Thyroid gland (tissue), 4 donors: ENCODE data around the gene ELMO3. TPM values are rescaled to one million over a fixed set of nuclear protein-coding genes. Genes with fewer than 3 reads are reported as not detected.

Experiments used
- DNase-seq, 2 donors: peaks; one replicate each; pipeline ENCODE4 v3.0.0-alpha.2; 2019
- H3K27ac ChIP-seq, 3 donors: fragments of 200-600 bp; sonication (generic); 1 replicate in 2 of 3; 2 replicates in 1 of 3; pipeline ENCODE4 v1.5.1; 2016 to 2019; ENCODE audit warnings: mild to moderate bottlenecking in 1 of 3, moderate library complexity in 1 of 3
- H3K27me3 ChIP-seq: fragments of 200-600 bp; sonication (generic); one replicate; pipeline ENCODE4 v1.5.1; 2019
- H3K36me3 ChIP-seq, 2 donors: fragments of 200-600 bp; sonication (generic); one replicate each; pipeline ENCODE4 v1.5.1; 2016 to 2019
- H3K4me1 ChIP-seq, 2 donors: fragments of 200-600 bp; sonication (generic); one replicate each; pipeline ENCODE4 v1.5.1; 2017 to 2019
- H3K4me3 ChIP-seq, 3 donors: fragments of 200-600 bp; sonication (generic); replicated peaks in 1 of 3; 1 replicate in 2 of 3; 2 replicates in 1 of 3; pipeline ENCODE4 v1.5.1; 2016; ENCODE audit warnings: mild to moderate bottlenecking in 1 of 3
- H3K9me3 ChIP-seq: fragments of 200-600 bp; sonication (generic); one replicate; pipeline ENCODE4 v1.5.1; 2017
- CTCF ChIP-seq, 6 experiments: fragments of 200-600 bp in 3 of 6; fragments of 450-650 bp in 3 of 6; sonication (generic) in 3 of 6; IDR thresholded peaks; one replicate each; pipeline ENCODE4 v1.5.1; 2016 to 2019; ENCODE audit warnings: antibody characterized with exemption in 6 of 6, mild to moderate bottlenecking in 2 of 6, inconsistent platforms in 1 of 6, moderate library complexity in 1 of 6
- POLR2A ChIP-seq, 2 donors: fragments of 450-650 bp; IDR thresholded peaks; one replicate each; pipeline ENCODE4 v1.6.1; 2017; ENCODE audit warnings: antibody characterized with exemption in 2 of 2, mild to moderate bottlenecking in 2 of 2, moderate library complexity in 1 of 2
- whole genome bisulfite sequencing, 2 donors: methylation state at CpG; one replicate each; pipeline ENCODE4 v1.1.5; 2017; 5-methylcytosine and 5-hydroxymethylcytosine counted together
- intact Hi-C: fragments of 100-400 bp; cut with DNase I; formaldehyde crosslinking; loops from one replicate; pipeline ENCODE4 v1.15.1; 2023
- total RNA-seq, 4 donors: library from RNA; depleted of rRNA; stranded (reverse); fragments of >200 nt; gene quantifications; one replicate each; pipeline ENCODE4 v1.2.3, GENCODE V29; 2016

Gene ELMO3
- total RNA-seq, 4 donors from 2014 or later: 26.0 to 37.8 (median 30.0) TPM

DNA sequence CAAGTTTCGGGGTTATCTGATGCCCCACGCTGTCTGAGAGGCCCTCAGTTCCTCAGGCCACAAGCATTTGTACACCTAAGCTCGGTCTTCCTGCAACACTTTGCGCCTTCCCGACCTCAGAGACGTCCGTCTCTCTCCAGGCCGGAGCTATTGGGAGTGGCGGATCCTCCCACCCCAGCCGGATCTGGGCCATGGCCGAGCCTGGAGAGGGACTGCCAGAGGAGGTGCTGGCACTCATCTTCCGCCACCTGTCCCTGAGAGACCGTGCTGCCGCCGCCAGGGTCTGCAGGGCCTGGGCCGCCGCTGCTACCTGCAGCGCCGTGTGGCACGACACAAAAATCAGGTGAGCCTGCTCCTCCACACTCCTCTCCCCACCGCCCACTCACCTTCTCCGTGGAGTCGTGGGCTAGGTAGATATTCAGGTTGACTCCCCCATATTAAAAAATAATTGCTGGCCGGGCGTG lies 37.3 kb upstream of the ELMO3 start:
- 45 to 56% methylated on average over 18 to 20 of the region's 25 CpGs for WGBS, 2 donors
- TF ChIP-seq CTCF (IDR thresholded peaks at IDR 0.05) (no peak), POLR2A (IDR thresholded peaks at IDR 0.05) (no peak)
- peaks cover 50 to 52% of the 10 kb centered on the region in 2 donors for H3K4me1 ChIP-seq

DNA sequence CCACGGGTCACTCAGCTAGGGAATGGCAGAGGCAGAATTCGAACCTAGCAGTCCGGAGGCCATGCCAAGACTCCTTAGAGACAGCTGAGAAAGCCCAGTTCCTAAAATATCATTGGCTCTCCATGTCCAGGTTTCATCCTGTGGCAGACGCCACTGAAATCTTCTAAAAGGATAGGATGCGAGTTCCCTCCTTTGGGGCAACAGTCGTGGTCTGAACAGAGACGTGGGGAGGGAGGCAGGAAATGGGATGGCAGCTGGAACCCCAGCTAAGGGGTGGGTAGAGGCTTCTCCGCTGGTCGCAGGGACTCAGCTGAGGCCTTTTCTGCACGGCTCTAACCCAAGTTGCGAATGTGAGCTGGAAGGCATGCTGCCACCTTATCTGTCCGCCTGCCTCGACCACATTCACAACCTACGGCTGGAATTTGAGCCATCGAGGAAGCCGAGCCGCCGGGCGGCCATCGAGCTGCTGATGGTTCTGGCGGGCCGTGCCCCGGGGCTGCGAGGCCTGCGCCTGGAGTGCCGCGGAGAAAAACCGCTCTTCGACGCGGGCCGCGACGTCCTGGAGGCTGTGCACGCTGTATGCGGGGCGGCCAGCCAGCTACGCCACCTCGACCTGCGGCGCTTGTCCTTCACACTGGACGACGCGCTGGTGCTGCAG lies 36.3 kb upstream of the ELMO3 start:
- TF ChIP-seq CTCF (IDR thresholded peaks at IDR 0.05): no peak
- no peak for TF ChIP-seq POLR2A (IDR thresholded peaks at IDR 0.05)
- H3K27me3 ChIP-seq: no peaks in the 10 kb centered on the region
- intact Hi-C loops: no loop called here
- no peak for DNase-seq
- peaks cover 50 to 52% of the 10 kb centered on the region in 2 donors for H3K4me1 ChIP-seq
- H3K4me3 ChIP-seq: peak overlapping the region in 1 of 3 donors; percentile 36
- peak overlapping the region in 1 of 3 donors; percentile 80 for H3K27ac ChIP-seq
- 30 to 56% methylated on average over 11 to 38 of the region's 44 CpGs for WGBS, 2 donors
- no peaks in the 10 kb centered on the region for H3K36me3 ChIP-seq
- H3K9me3 ChIP-seq: no peaks in the 10 kb centered on the region

More for the DNA sequence above, 37.3 kb upstream of the ELMO3 start:
- H3K9me3 ChIP-seq: no peaks in the 10 kb centered on the region
- no peak overlapping the region for H3K27ac ChIP-seq
- H3K36me3 ChIP-seq: no peaks in the 10 kb centered on the region
- intact Hi-C loops: no loop called here
- H3K4me3 ChIP-seq: no peak overlapping the region
- no peaks in the 10 kb centered on the region for H3K27me3 ChIP-seq
- DNase-seq: no peak

DNA sequence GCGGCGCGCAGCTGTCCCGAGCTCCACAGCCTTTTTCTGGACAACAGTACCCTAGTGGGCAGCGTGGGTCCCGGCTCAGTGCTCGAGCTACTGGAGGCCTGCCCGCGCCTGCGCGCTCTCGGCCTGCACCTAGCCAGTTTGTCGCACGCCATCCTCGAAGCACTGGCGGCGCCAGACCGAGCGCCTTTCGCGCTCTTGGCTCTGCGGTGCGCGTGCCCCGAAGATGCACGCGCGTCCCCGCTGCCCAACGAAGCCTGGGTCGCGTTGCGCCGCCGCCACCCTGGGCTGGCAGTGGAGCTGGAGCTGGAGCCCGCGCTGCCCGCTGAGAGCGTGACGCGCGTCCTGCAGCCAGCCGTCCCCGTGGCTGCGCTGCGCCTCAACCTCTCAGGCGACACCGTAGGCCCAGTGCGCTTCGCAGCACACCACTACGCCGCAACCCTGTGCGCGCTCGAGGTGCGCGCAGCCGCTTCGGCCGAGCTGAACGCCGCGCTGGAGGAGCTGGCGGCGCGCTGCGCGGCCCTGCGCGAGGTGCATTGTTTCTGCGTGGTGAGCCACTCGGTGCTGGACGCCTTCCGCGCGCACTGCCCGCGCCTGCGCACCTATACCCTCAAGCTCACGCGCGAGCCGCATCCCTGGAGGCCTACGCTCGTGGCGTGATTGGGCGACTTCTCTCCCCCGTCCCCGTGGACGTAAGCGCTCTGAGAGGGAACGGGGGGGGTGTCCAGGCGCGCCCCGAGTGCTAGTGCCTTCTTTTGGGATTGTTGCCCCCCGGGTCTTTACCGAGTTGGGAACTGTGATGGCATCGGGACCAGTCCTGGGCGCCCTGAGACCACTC lies 35.5 kb upstream of the ELMO3 start:
- DNase-seq: peak; percentile 84 to 85
- no peaks in the 10 kb centered on the region for H3K27me3 ChIP-seq
- H3K4me1 ChIP-seq: peaks cover 46 to 51% of the 10 kb centered on the region in 2 donors
- peak overlapping the region in 1 of 3 donors; percentile 36 for H3K4me3 ChIP-seq
- H3K36me3 ChIP-seq: no peaks in the 10 kb centered on the region
- H3K27ac ChIP-seq: peak overlapping the region in 2 of 3 donors; percentile 23 to 80
- TF ChIP-seq CTCF (IDR thresholded peaks at IDR 0.05): peak in 1 of 6 experiments; percentile 16
- TF ChIP-seq POLR2A (IDR thresholded peaks at IDR 0.05): peak in 1 of 2 donors; percentile 47
- H3K9me3 ChIP-seq: no peaks in the 10 kb centered on the region
- 2 to 4% methylated on average over 8 to 52 of the region's 99 CpGs for whole genome bisulfite sequencing, 2 donors
- intact Hi-C loops: no loop called here

DNA sequence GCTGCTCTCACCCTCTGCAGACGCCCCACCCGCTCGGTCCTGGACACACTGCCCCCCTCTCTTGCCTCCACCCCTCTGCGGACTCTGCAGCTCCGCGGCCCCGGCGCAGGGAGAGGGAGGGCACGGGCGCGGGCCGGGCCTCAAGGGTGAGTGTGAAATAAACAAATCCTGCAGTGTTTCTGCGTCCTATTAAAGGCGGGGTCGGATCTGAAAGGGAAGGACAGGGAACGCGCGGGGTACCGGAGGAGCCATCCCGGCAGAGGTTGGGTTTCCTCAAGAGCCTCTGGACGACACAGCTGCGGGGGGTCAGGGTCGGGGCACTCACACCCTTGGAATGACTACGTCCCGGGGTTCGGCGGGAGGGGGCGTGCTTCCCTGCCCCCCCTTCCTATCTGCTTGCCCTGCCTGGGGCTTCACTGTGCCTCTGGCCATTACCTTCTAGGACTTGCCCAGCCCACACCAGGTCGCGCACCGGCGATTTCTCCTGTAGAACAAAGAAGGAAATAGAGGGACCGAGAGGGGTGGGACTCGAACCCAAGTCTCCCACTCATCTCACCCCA lies 34.9 kb upstream of the ELMO3 start:
- no peaks in the 10 kb centered on the region for H3K27me3 ChIP-seq
- peak overlapping the region in 2 of 3 donors; percentile 23 to 80 for H3K27ac ChIP-seq
- DNase-seq: peak; percentile 49 to 50
- H3K4me3 ChIP-seq: peak overlapping the region in 1 of 3 donors; percentile 36
- intact Hi-C loops: no loop called here
- no peaks in the 10 kb centered on the region for H3K9me3 ChIP-seq
- WGBS, 2 donors: 1 to 2% methylated on average over 12 to 20 of the region's 34 CpGs
- H3K4me1 ChIP-seq: peaks cover 39 to 44% of the 10 kb centered on the region in 2 donors
- TF ChIP-seq CTCF (IDR thresholded peaks at IDR 0.05): no peak
- no peak for TF ChIP-seq POLR2A (IDR thresholded peaks at IDR 0.05)
- no peaks in the 10 kb centered on the region for H3K36me3 ChIP-seq
